Activated effector memory CD4-positive, alpha-beta T cell treated with Interleukin-2 at 50 U/mL for 16 hours (primary cell): ENCODE results near the gene HOXB9.

Experiments used
- DNase-seq: peaks from one replicate; pipeline ENCODE4 v3.0.0-alpha.2; 2020

The HOXB9 gene

DNA sequence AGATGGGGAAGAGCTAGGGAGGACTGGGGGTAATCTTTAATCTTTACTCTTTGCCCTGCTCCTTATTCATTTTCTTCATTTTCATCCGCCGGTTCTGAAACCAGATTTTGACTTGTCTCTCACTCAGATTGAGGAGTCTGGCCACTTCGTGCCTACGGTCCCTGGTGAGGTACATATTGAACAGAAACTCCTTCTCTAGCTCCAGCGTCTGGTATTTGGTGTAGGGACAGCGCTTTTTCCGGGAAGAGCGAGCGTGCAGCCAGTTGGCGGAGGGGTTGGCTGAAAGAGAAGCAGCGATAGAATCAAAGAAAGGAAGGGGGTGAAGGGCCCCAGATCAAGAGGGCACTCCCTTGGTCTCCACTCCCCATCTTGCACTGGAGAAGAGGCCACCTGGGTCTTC lies 3.3 kb downstream of the HOXB9 start:
- no peak for DNase-seq

DNA sequence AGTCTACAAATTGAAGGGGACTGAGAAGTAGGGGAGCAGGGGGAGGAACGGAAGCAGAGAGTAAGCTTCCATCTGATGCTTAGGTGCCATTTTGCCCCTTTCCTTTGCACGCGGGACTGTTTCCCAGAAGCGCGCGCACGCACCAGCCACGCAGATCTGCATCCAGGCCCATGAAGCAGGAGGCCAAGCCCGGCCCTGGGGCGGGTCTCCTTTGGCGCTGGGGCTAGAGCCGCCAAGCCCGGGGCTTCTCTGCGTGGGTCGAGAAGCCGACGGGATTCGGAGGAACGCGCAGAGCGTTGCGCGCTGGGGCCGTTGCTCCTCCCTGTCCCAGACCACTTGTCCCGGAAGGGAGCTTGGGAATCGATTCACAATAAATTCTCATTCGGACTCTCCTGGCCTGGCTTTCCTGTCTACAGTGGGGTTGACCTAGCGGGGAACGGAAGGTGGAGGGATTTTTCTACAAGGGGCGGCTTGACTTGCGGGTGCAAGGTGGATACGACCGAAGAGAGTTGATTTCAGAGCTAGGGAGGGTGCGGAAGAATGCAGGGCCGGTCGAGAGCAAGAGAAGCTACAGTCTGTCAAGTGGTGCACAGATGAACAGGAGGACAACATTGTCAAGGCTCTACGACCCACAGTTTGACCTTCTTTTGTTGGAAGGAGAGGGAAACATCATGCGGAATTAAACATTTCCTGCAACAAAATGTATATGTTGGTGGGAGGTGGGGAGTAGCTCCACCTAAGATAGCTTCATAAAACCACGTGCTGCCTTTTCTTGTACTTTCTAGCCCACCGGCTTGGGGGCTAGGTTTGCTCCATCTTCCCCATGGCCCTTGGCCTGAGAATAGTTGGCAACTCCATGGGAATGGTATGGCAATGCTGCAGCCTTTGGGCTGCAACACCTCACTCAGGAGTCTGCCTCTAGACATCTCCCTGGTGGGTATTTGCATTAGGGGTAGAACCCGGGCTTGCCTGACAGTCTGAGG lies 4.5 kb downstream of the HOXB9 start:
- no peak for DNase-seq

DNA sequence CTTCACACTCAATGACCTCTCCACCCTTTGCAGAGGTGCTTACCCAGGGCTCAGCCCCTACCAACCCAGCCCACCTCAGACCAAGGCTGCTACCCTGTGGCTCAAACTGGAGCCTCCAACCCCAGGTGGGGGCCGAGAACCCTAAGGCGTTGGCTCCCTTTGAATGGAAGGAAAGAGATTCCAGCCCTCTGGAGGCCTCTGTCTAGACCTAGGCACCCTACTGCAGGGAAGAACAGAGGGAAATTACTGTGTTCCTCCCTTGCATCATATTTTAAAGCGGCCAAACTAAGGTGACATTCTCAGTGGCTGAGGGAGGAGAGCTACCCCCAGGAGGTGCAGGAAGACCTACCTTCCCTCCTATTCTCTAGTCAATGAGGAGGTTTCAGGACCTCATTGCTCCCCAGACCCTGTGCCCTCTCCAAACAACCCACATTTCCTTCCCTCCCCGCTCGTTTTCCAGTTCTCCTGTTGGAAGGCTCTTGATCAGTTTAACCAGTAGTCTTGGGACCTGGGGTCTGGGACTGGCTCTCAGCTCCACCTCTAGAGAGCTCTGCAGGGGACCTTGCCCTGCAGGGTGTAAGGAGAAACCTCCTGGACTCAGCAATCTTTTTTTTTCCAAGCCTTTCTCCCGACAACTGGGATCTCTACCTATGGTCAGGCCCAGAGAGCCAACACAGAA lies 5.6 kb downstream of the HOXB9 start:
- DNase-seq: no peak

DNA sequence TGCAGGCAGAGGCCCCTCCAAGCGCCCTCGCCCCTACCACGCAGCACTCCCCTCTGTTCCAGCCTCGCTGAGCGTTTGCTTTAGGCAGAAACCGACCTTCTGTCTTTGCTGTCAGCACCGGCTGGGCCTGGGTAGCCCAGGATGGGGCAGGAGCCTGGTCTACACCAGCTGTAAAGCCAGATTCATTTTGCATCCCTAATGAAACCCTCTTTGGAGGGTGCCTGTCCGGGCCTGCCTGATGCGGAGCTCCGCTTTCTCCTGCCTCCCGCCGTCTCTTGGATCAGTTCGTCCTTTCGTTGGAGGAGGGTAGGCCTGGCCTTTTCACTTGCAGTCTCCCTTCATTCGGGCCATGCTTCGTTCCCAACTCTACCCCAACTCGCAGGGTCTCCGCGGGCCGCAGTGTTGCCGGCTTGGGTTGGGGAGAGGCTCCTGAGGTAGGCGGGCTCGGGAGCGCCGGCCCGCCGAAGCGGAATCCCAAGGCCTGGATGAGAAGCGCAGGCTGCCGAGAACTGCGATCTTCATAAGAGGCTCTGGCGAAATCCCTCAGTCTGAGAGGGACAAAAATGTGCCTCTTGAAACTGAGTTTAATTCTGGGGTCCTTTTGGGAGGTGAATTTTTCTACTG lies 6.2 kb downstream of the HOXB9 start:
- no peak for DNase-seq

DNA sequence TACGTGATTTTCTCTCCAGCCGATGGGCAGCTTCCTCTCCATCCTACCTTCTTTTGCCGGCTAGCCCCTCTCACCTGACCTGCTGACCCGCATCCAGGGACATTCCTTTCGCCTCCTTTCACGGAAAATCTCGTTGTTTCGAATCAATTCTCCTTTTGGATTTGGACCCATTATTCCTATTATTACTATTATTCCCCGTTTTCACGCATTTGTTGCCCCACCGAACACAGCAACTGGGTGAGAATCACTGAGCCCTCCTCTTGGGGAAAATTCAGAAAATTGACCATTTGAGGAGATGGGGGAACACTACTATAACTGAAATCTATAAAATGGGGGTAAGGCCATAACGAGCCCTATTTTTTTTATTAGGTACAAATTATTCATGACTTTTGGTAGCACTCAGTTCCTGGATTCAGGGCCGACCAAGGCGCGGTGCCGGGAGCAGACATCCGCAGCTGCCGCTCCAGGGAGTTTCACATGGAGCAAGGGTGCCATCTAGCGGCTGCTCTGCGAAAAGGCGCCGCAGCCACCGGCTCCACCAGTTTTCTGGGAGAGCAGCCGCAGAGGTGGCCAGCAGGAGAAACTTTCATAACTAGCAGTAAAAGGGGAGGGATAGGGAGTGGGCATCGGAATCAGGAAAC lies 7.8 kb downstream of the HOXB9 start:
- peak; percentile 71 for DNase-seq

DNA sequence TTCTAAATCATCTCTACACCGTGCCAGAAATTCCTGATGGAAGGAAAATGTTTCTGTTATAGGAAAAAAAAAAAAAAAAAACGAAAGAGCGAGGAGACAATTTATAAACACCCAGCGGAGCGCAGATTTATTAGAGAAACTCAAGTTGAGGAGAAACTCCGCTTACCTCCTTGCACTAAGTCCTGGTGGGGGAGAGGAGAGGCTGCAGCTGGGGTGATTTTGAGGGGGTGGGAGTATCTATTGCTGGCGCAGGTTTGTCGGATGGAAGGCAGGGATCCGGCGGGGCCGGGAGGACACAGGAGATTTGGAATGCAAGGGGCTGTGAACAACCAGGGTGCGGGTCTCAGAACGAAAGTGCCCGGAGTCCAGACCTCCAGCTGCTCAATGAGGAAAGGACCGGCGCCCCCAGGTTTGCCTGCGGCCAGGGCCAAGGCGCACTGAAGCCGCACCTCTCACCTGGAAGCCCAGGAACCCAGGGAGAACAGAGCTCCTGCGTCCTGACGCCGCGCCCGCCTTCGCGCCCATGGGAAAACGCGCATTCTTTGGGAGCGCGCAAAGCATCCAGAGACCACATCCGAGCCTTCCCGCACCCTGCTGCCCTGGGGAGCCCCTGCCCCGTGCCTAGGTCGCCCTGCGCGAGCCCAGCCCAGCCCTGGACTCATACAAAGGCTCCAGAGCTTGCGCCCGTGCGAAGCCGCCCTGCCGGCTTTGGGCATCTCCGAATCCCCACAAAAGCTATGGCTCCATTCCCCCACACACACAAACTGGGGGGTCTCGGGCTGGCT lies 8.5 kb downstream of the HOXB9 start:
- DNase-seq: no peak

DNA sequence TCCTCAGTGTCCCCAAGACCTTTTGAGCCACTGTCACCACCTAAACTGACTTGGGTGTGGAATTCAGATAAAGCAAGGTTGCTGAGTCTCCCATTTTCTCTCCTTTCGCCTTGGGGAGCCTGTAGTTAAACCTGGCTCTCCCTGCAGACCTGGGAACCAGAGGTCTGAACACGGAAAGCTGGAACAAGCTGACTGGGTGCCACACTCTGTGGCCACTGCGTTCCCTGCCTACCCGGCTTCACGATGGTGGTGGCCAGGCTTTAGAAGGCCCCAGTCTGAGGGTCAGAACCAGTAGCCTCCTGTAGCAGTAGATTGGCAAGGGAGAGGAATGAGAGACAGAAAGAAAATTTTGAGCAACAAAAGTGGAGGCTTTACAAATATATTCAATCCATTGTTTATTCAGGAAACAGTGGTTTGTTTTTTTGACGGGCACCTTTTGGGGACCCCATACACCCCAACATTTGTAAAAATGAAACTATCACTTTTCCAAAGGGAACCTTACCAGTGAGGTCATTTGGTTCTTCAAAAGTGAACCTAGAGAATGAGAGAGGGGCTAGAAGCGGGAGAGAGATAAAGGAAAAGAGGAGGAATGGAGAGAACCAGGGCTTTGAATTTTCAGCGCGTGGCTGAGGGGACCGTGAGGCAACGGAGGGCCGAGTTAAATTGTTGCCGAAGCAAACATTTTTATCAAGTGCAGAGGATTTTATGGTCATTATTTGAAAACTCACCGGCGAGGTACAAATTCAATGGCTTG lies 9.3 kb downstream of the HOXB9 start:
- no peak for DNase-seq

DNA sequence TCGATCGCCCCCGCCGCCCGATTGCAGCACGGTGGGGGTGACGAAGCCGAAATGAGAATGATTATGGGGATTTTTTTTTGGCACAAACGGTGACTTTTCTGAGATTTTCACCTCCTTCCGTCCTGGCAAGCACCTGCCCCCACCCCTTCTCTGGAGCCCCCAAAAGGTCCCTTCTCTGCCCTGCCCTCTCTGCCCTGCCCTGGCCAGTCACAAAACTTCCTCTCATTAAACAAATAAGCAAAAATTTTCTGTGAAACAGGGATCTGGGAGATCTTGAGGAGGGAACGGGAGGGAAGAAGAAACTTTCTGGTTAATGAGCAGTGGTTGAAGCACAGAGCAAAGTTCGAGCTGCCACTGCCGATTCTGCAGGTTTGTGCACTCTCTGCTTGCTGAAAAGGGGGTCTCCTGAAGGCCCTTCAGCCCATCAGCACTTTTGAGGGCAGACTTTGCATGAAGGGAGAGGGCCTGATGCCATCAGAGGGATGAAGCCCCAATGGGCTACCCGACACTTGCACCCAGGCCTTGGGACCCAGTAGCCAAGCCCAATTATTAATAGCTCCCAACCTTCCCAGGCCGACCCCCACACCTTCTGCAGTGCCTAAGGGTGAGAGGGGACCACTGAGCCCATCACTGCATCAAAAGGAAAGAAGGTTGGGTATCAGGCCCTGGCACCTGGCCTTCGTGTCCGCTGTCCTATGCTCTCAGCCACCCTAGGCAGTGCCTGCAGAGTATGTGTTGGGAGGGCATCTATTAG lies 10.0 kb downstream of the HOXB9 start:
- no peak for DNase-seq

DNA sequence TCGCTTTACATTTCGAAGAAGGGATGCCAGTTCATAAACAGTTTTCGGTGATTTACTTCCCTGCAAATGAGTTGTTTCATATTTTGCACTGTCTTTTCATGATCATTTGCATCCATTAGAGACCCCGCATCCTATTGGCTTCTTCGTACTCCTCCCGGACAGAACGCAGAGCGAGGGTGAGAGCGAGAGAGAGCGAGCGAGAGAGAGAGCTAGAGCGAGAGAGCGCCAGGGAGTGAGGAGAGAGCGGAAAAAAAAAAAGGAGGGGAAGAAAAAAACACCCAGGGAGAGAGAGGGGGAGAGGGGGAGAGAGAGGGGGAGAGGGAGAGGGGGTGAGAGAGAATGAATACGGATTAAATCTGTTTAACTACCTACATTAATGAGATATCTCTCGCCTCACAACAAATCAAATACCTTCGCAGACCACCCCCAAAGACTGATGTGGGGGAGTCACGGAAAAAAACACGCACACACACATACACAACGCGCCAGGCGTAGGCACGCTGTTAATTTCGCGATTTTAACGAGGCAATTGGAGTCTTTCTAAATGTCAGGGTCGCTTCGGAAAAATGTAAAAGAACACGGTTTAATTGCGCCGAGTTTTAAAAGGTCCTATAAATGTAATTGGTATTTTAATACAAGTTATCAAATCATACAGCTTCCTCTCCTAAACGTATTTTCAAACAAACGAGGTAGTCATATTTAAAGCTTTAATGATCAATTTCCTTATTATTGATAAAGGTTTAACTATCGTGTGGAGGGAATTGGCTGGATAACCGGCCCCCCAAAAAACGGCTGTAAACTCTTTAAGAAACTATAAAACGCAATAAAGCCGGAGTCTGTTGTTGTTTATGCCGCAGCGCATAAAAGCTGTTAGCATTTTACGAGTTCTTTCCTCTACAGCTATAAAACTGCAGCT lies 10.9 kb downstream of the HOXB9 start, which contains the start of gene HOXB8:
Gene HOXB8, minus strand, starts transcription at position 246 of the 916 bp plus-strand sequence. CDS start 588 bp downstream, outside the sequence.
- DNase-seq: no peak

DNA sequence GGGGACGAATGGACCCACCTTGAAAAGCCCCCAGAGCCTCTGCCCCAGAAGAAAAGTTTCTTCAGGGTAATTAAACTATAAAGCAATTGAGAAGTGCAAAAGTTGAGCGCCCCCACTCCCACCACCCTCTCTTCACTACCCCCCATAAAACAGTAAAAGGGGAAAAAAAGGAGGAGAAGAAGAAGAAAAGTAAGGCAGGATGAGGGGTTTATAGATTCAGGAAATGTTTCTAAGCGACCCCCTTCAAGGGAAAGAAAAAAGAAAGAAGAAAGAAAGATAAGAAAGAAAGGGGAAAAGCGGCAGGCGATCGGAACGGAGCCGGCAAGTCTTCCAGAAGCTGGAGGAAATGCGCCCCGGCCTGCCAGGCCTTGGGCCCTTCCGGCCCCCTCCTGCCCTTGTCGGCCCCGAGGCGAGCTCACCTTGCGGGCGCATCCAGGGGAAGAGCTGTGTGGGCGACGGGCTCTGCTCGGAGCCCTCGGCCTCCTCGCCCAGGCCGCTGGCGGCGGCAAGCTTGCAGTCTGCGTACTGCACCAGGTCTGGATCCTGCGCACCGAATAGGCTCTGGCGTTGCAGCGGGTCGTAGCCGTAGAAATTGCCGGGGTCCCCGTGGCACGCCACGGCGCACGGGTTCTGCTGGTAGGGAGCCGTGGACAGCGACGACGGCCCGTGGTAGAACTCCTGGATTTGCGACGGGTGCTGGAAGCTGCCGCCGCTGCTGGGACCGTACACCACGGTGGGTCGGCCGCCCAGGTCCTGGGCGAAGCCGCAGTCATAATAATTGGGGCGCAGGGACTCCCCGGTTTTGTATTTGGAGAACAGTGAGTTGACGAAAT lies 12.1 kb downstream of the HOXB9 start:
- DNase-seq: no peak

DNA sequence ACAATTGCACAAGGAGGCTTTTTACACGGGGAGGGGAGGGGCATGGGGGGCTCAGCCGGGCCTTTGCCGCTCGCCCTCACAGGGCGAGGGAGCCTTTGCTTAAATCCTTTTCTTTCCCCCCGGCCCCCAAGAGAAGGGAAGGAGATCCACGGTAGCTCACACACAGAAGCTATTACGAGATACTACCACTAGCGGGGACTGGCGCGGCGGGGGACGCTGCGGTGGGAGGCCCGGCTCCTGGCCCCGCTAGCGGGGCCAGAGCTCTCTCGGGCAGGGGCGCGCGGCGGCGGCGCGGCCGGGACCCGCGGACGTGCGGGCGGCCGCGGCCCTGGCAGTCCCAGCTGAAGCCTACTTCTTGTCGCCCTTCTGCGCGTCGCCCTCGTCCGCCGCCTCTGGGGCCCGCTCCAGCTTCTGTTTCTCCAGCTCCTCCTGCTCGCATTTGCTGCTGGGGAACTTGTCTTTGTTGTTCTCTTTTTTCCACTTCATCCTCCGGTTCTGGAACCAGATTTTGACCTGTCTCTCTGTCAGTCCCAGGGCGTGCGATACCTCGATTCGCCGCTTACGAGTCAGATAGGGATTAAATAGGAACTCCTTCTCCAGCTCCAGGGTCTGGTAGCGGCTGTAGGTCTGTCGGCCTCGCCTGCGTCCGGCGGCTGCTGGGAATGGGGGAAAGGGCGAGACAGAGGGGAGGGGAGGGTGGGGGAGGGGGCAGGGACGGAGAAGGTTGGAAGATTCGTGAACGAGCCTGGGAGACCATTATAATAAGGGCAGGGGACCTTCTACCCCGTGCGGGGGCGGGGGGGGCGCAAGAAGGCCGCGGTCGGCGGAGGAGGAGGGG lies 13.1 kb downstream of the HOXB9 start:
- DNase-seq: no peak

DNA sequence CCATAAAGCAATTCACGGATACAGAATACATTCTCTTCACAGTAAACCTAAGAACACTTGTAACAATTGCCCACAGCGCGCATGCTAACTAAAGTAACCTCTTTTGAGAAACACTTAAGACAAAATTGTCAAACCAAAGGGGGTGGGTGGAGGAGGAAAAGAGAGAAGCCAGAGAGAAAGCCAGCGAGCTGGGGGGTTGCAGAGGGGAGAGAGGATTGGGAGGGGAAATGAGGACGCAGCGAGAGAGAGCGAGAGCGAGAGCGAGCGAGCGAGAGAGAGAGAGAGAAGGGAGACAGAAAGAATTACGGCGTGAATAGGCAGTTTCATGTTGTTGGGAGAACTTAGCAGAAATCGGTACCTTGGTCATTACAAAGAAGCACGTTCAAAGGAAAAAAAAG lies 13.7 kb downstream of the HOXB9 start:
- no peak for DNase-seq

DNA sequence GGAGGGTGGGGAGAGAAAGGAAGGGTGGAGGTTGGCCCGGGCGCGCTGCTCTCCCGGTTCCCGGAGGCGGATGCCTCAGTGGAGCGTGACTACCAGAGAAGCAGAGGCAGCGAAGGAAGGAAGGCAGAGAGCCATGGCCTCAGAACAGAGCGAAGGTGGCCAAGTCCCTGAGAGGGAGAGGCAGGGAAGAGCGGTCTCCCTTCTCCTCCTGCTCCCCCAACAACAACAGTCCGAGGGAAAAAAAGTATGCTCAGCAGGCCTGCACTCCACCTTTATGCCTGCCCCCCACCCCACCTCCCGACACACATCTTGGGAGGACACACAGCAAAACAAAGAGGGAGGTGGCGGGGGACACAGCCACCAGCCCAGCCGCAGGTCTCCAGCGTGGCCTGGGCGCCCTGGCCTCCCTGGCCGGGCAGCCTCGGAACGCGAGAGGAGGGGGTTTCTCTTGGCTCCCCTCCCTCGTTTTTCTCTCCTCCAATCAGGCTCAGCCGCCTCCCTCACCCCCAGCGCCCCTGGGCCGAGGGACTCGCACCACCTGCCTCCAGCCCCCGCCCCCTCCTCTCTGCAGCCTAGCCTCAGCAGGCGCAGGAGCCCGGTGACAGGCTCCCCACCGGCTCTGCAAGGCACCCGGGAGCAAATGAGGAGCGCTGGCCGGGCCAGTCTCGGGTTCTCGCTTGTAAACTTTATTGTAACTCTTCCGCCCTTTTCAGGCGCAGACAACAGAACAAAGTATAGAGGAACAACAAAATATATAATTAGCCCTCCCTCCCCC lies 14.3 kb downstream of the HOXB9 start:
- no peak for DNase-seq

DNA sequence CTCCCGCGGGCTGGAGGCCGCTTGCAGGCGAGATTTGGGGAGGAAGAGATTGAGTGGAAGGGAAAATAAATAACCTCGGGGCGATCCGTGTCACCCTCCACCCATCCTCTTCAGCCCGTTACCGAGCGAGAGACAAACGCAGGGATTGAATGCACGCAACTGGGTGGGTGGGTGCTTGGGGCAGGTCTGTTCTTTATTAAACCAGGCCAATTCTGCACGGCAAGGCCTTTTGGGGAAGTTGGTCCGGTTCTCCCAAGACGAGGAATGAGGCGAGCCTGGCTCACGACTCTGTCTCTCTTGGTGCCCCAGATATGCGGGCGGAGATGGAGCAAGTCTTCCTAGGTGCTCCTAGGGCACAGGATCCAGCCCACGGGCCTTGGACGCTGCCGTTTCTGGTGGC lies 14.9 kb downstream of the HOXB9 start:
- no peak for DNase-seq

DNA sequence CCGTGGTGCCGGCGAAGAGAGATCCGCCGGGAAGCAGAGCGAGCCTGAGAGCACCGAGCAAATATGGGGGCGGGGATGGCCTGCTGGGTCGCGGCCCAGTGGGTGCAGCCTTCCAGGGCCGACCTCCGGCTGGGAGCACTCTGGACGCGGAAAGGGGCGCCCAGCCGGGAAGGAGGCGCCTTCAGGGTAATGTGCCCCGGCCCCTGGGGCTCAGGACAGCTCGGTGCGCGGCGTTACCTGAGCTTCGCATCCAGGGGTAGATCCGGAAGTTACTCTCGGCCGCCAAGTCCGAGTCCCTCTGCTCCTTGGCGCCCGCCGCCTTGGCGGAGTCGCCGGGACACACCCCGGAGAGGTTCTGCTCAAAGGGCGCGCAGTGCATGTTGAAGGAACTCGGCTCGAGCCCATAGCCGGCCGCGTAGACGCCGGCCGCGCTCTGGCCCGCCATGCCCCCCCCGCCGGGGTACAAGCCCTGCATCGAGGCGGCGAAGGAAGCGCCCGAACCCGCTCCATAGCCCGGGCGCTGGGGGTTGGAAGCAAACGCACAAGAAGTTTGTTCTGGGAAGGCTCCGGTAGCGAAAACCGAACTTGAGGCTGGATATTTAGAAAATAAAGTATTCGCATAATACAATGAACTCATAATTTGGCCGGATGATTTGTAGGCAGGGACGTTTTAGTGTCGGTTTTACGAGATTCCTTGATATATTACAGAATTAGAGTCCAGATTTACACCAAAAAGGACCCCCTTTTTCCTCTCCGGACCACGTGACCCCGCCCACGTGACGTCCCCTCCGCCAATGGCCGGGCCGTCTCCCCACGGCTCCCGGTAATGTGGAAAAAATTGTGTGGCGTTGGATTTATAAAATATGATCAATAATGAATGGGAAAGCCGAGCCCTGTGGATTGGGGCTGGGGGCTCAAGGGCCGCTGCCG lies 15.6 kb downstream of the HOXB9 start, which contains the start of gene HOXB7:
Gene HOXB7, minus strand, starts transcription at position 736 of the 930 bp plus-strand sequence. Its CDS starts 99 bp downstream, at position 637.
- peak; percentile 41 for DNase-seq
